Activated CD4-positive, CD25-positive, alpha-beta regulatory T cell (primary cell): ENCODE measurements around the gene RGP1.

ENCODE experiments used
- DNase-seq, 4 experiments: peaks; one replicate each; lab custom pipeline; 2025; lab: John Stamatoyannopoulos, UW

RGP1 gene

DNA sequence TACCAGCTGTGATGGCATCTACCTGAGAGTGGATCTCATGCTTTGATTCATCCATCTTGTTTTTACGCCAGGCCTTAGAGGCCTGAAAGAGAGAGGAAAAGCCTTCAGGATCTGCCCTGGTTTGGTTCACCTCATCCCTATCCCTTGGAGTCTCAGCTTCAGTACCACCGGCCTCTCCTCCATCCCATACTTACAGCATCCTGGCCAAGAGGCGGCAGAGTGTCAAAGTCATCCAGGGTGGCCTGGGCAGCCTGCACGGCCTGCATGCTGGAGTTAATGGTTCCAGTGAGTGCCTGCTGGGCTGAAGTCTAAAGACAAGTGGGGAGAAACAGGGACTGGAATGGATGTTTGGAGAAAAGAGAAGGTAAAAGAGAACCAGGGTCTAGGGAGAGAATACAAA, 29.5 kb upstream of the RGP1 start:
- no peak for DNase-seq

DNA sequence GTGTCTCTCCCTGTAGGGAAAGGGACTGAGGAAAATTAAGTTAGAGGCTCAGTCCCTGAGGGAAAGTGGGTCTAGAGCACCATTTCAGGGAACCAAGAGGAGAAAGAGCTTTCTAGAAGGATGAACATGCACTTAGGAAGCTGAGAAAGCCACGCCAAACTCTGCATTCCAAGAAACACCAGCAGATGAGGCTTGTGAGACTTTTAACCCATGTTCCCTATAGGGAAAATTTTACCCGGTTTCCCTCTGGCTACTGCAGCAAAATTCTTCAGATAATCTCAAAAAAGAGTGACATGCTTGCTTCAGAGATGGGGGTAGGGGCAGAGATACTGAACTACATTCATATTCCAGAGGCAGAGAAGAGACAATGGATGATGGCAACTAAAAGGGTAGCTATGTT, 25.7 kb upstream of the RGP1 start:
- no peak for DNase-seq

DNA sequence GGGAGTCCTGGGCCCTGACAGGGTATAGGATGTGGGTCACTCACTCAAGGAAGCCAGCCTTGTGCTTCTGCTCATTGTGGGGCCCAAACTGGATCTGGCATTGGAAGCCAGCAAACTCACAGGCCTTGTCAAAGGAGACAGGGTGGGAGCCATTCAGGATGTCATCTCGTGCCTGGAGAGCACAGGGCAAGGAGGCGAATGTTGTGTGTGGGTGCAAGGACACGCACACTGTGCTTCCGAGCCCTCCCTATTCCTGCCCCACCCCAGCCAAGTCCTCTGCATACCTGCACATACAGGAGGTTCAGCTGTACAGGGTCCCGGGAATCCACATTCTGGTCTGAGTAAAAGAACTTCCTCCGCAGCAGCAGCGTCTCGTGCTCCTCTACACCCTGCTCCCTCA, 25.2 kb upstream of the RGP1 start:
- no peak for DNase-seq

DNA sequence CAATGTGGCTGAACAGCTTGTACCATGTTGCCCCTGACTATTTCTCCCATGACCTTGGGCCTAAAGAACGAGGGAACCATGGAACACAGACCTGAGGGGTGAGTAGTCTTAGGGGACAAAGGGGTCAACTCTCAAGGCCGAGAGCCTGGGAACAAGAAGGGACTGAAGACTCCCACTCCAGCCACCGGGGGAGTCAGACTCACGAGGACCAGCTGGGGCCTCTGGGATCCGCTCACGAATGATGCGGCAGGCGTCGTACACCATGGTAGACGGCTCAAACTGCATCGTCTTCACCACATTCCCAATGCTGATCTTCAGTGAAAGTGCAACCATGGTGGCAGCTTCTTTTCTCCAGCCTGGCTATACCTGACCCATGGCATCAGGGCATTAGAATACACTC, 23.7 kb upstream of the RGP1 start:
- no peak for DNase-seq

DNA sequence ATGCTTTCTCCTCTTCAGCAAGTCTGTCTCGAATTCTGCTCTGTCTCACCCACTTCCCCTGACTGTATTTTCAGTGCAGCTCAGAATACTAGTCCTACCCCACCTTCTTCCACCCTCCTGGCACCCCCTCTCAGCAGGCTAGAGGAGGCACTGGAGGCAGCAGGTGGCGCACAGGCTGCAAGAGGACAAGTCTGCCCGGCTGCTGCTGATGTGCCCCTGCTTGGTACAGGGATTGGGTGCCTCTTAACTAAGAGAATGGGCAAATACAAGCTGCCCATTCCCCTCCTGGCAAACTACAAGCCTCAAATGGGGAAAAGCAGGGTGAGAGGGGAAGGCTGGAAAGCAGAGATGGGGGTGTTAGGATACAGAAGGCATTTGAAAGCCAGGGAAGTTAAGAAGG, 22.2 kb upstream of the RGP1 start:
- peak in 2 of 4 experiments; percentile 19 to 39 for DNase-seq

DNA sequence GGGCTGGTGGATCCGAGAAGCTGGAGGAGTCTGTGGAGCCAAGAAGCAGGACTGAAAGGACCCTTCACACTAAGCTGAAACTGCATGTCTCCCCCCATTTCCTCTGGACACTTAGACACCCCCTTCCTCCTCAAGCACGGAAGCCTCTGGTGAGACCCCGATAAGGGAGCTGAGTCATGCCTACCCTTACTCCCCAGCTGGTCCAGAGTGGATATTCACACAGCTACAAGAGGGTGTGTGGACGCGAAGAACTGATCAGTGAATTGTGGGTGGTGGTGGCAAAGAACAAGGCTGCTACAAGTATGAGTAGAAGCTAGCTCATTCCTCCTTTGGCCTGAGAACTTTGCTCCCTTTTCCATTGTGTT, 21.4 kb upstream of the RGP1 start:
- no peak for DNase-seq

DNA sequence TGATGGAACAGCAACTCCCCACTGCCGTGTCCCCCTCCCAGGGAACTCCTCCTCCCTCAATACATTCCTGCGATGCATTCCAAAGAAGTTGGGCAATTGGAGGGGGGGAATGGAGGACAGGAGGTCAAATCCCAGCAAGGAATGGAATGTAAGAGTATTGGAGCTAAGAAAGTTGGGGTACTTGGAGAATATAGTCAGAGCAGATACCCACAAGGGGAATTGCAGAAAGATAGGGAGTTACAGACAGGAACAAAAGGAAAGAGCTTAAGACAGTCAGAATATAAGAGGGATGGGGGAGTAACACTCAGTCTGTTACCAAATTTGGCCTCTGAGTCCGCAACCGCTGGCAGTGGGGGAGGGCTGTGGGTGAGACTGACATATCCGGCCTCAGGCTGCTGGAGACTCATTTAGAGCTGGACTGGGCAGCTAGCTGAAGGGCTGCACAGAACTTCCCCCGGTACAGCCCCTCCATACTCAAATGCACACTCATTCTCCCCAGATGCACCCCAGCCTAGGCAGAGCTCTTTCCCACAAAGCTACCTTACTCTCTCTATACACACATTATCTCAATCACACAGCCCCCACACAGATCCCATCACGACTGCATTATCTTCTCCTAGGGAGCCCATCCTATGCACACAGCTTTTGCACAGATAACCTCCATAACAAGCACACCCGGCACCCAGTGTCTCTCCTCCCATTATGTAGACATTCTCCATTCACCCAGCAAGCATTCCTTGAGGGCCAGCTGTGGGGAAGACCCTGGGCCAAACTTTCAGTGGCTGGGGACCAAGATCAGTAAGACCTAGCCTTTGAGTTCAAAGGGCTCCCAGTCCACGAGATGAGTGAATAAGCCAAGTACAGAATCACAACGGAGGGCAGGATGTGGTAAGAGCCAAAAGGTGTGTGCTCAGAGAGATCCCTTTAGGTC, 20.8 kb upstream of the RGP1 start:
- DNase-seq, result no peak

DNA sequence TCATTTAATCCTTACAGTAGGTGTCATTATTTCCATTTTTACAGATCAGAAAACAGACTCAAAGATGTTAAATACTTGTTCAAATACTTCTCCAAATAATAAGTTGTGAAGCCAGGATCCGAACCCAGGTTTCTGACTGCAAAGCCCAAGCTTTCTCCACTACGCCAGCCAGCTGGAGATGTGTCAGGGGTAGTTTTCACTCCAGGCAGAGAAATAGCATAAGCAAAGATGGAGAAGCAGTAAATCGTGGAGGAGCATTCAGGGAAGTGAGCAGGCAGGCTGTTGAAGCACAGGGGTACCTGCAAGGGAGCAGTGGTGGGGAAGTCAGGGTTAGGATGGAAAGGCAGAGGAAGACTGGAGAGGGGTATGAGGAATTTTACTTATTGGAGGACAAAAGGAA, 20.0 kb upstream of the RGP1 start:
- no peak for DNase-seq

DNA sequence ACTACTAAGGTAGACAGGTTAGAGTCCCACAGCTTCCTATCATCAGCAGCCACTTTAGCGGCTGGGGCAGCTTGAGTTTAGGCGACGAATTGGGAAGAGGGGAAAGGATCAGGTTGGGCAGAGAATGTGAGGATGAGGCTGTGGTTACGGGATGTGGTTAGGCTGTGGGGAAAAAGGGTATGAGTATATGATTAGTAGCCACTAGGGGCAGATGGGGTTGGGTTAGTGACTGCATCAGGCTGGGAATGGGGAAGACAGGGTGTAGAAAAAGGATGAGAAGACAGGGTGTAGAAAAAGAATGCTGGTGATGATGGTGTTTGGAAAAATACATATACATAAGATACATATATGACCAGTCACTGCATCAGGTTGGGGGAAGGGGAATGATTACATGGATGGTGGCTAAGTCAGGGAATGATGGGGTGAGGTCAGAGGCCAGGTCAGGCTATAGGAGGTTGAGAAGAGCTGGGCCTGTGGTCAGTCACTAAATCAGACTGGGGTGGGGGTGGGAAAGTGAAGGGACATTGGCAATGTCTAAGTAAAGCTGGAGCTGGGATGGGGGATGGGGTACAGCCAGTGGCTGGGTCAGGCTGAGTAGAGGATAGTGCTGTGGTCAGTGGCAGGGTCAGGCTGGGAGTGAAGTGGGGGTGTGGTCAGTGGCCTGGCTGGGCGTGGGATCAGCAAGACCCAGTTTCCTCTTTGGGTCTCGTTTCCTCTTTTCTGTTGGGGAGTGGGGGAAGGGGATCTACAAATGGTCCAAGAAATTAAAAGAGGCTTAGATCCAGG, 19.2 kb upstream of the RGP1 start:
- no peak for DNase-seq

DNA sequence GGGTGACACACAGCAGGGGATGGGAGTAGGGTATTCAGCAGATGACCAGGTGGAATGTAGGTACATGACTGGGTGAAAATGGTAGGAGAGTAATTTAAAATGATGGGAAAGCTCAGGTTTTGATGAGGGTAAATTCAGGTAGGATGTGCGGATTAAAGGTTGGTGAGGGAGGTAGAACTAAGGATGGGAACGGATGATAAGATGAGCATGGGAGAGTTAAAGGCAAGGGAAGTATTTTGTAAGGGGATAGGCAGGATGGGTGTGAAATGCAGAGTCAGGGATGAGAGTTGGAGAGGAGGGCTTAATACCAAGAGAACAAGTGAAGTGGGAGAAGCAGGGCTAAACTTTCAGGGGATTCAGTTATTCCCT, 18.6 kb upstream of the RGP1 start:
- DNase-seq, result no peak

DNA sequence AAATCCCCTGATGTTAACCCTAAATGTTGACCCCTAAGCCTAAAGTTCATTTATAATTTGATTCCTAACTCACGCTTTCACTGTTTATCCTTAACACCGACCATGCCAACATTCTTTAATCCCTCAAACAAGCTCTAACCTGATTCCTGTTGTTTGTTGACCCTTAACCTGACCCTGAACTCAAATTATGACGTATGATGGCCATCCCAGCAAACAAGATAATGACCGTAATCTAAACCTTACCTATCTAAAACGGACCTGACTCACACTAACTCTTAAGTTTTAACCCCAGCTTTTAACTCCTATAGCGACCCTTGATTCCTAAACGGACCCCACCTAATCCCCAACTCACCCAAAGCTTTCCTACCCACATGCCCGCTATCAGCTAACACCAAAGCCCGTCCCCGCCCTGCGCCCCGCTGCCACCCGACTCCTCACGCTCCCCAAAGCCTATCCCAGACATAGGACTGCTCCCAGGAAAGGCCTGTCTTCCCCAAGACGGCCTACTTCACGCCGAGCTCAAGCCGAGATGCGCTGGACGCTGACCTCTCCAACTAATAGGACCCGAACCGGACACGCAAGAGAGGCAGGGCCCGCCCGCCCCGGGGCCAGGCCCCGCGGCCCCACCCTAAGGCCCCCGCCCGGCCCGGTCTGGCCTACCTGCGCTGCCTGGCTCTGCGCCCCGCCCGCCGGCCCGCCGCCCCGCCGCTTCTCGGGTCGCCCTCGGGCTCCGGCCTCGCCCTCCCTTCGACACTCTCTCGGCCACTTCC, 17.5 kb upstream of the RGP1 start:
- DNase-seq, result peak in 1 of 4 experiments; percentile 46

DNA sequence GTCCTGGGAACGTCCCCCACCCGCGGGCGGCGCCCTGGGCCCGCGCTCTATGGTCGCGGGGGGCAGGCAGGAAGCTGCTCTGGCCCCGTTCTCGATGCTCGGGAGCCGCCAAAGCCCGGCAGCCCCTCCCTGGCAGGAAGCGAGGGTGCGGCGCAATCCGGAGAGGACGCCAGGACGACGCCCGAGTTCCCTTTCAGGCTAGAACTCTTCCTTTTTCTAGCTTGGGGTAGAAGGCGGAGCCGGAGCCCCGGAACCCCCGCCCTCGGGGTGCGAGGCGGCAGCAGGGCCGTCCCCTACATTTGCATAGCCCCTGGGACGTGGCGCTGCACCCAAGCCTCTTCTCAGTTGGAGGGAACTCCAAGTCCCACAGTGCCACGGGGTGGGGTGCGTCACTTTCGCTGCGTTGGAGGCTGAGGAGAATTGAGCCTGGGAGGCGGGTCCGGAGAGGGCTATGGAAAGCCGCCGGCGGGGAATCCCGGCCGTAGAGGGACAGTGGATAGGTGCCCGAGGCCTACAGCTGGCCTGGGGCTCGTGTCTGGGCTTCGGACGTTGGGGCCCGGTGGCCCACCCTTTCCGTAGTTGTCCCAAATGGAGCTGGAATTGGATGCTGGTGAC, 16.8 kb upstream of the RGP1 start, which contains the start of the genes CREB3 and TLN1:
TSS of gene CREB3 (plus strand) at position 482 of the 615 bp plus-strand sequence. CDS start at position 589, 107 bp downstream.
TSS of gene TLN1 (minus strand) at position 11 of the 615 bp plus-strand sequence. CDS start 6,501 bp downstream, outside the sequence.
- DNase-seq, result peak; percentile 88 to 96 (median 94)

DNA sequence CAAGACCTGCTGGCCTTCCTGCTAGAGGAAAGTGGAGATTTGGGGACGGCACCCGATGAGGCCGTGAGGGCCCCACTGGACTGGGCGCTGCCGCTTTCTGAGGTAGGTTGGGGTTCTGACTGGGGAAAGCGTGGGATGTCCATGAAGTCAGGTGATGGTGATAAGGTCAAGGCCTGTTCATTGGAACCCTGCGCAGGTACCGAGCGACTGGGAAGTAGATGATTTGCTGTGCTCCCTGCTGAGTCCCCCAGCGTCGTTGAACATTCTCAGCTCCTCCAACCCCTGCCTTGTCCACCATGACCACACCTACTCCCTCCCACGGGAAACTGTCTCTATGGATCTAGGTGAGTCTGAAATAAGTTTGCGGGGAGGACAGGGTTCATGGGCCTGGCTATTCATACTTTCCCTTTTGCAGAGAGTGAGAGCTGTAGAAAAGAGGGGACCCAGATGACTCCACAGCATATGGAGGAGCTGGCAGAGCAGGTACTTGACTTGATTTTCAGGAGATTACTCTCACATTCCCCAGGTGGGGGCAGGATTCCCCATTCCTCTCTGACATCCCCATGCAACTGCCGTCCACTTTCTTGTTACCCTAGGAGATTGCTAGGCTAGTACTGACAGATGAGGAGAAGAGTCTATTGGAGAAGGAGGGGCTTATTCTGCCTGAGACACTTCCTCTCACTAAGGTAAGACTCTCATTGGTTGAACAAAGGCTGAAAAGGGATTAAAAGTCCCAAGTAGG, 16.1 kb upstream of the RGP1 start:
- no peak for DNase-seq

DNA sequence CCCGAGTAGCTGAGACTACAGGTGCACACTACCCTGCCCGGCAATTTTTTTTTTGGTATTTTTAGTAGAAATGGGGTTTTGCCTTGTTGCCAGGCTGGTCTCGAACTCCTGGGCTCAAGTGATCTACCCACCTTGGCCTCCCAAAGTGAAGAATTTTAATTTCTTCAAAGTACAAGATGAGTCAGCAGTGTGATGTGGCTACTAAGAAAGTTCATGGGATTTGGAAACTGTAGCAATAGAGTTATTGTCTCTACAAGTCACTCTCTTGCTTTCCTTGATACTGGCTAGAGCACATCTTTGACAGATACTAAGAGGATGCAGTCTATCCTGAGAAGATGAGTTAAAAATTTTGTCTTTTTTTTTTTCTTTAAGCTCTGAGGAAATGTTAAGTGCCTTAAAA, 15.0 kb upstream of the RGP1 start:
- DNase-seq, result no peak

DNA sequence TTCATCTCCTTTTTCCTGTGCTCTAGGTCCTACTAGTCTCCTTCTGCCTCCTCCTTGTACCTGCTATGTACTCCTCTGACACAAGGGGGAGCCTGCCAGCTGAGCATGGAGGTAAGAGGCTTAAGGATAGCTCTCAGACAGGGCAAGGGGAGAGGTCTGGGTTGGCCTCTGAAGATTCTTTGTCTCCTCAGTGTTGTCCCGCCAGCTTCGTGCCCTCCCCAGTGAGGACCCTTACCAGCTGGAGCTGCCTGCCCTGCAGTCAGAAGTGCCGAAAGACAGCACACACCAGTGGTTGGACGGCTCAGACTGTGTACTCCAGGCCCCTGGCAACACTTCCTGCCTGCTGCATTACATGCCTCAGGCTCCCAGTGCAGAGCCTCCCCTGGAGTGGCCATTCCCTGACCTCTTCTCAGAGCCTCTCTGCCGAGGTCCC, 12.9 kb upstream of the RGP1 start:
- peak in 3 of 4 experiments; percentile 29 to 42 (median 30) for DNase-seq

DNA sequence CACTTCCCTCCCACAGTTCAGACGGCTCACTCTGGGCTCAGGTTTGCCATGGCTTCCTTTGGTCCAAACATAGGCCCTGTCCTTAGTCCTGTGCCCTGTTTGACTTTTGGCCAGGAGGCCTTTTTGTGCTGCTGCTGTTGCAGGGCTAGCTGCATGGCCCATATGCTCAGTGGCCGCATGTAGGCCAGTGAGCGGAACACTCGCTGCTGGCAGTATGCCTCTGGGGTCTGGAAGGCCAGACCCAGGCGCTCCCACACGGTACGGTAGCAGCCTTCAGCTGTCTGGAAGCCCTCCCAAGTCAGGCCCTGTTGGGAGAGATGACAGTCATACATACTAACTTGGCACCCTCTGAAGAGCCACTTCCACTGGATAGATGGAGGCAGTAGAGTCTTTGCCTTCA, 11.9 kb upstream of the RGP1 start:
- DNase-seq, result no peak

DNA sequence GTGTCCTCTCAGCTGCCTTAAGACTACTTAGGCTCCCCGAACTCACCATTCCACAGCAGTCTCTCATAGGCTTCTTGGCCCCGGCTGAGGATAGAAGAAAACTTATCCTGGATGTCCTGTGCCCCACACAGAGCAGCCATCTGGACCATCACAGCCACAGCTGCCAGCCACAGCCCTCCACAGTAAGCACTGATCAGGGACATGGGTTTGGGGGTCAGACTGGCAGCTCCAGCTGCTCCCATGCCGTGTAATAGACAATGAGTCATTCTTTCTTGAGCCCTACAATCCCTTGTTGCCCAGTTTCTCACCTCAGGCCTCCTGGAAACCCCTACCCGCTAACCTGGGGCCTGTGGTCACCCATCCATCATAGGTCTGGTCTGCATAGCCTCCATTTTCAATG, 10.9 kb upstream of the RGP1 start:
- no peak for DNase-seq

DNA sequence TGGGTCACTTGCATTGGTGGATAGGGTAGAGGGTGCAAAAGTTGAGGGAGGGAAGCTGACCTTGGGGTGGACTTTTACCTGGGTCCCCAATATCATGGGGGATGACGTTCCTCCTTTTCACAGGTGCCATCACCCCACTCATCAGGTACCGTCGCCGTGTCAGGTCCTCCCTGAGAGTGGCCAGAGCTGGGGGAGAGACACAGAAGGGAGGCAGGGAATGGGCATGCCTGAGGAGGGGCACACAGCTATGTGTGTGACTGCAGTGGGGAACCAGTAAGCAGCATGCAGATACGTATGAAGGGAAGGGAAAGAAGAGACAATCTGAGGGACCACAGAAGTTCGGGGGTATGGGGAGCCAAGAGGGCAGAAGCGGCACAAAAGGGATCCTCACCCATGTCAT, 10.2 kb upstream of the RGP1 start:
- no peak for DNase-seq

DNA sequence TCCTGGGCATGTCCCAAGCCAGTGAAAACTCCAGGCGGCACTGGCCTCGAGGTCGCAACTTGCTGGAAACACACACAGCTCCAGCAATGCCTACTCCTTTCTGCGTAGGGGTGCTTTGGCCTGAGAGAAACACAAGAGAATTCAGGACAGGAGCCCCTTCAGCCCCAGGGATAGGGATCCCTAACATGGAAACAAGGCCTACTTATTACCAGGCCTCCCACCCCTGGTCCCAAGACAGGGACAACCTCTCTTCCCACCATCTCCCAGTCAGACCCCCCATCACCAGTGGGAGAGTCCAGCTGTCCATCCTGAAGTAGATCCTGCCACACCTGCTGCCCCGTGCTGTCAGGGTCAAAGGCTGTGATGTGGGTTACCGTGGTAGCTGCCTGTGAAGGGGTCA, 8.8 kb upstream of the RGP1 start:
- DNase-seq, result no peak

DNA sequence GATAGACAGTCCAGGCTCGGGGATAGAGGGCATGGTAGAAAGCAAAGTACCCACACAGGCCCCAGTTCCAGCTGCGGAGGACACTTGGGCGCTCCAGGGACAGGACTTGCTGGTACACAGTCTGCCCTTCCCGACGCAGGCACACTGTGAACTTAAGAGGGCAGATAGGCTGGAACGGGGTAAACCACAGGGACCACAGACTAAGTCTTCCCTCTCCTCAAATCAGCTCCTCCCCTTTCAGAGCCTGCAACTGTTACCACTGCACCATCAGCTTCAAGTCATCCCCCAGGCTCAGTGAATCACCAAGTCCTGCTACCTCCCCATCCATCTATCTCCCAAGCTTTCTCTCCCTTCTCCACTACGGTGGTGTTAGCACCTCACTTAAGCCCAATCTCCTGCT, 7.3 kb upstream of the RGP1 start:
- no peak for DNase-seq

DNA sequence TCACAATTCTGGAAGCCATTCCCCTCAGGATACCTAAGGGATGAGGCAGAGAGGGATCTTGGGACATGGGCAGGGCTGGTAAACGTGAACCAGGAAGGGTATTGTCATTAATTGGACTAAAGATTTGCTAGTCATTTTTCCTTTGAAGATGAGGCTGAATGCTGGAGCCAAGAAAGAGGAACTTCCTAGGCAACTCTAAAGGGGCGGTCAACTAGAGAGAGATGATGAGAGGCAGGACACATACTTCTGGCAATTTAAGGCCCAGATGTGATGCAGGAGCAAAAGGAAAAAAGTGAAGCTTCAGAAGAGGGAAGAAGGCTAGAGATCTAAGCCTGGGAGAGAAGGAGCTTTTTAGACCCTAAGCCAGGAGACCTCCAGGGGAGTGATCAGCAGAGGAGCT, 5.6 kb upstream of the RGP1 start:
- no peak for DNase-seq
